ENCODE measurements around the gene LRPPRC.

DNA sequence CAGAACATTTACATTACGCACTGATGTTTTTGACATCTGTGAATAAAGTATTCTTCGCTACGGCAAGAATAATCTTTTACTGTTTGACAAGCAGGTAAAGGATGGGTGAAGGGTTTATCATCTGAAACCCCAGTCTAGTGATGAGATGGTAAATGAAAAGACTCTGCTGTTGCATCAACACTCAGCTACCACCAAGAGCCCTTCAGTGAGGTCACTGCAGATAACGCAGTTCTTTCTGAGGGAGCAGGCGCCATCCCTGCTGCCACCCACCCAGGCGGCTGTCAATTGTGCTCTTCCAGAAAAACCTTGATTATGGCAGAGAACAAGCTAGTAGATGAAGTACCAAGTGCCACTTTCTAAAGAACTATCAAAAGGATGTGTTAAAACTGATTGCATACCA lies 98.3 kb downstream of the LRPPRC start:
- TF ChIP-seq EZH2 (IDR thresholded peaks at IDR 0.05), result no peak
- TF ChIP-seq, protein P1, sequence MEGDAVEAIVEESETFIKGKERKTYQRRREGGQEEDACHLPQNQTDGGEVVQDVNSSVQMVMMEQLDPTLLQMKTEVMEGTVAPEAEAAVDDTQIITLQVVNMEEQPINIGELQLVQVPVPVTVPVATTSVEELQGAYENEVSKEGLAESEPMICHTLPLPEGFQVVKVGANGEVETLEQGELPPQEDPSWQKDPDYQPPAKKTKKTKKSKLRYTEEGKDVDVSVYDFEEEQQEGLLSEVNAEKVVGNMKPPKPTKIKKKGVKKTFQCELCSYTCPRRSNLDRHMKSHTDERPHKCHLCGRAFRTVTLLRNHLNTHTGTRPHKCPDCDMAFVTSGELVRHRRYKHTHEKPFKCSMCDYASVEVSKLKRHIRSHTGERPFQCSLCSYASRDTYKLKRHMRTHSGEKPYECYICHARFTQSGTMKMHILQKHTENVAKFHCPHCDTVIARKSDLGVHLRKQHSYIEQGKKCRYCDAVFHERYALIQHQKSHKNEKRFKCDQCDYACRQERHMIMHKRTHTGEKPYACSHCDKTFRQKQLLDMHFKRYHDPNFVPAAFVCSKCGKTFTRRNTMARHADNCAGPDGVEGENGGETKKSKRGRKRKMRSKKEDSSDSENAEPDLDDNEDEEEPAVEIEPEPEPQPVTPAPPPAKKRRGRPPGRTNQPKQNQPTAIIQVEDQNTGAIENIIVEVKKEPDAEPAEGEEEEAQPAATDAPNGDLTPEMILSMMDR (IDR thresholded peaks at IDR 0.05), result no peak
- TF ChIP-seq EZH2phosphoT487 (IDR thresholded peaks at IDR 0.05), result no peak

All from neural progenitor cell (in vitro differentiated cells).